ENCODE results near the gene CCNJL.

GRCh38 chr5:160250226-160250625 is 62.1 kb downstream of the CCNJL start:
- TF ChIP-seq HDGF (IDR thresholded peaks at IDR 0.05; ENCODE audit: borderline replicate concordance) (no peak), BHLHE40 (IDR thresholded peaks at IDR 0.05; ENCODE audit: borderline replicate concordance) (no peak)

All from HEK293T (cell line).